H9 (cell line): ENCODE measurements around the gene TBC1D22A. TPM values are rescaled to one million over a fixed set of nuclear protein-coding genes. Genes with fewer than 3 reads are reported as not detected.

ENCODE experiments used
- DNase-seq: peaks from one replicate; pipeline ENCODE4 v3.0.0-alpha.2; 2017
- H2AFZ ChIP-seq: one replicate; pipeline ENCODE4 v1.6.1; 2013; ENCODE audit warnings: mild to moderate bottlenecking, low read length, control low read depth, moderate library complexity
- H2AK5ac ChIP-seq: 2 replicates; pipeline ENCODE4 v1.6.1; 2013; ENCODE audit warnings: low read length, control low read depth, mixed read lengths; ENCODE audit not compliant: insufficient read length
- H2BK120ac ChIP-seq: one replicate; pipeline ENCODE4 v1.6.1; 2013; ENCODE audit warnings: low read depth, mild to moderate bottlenecking, low read length, control low read depth, inconsistent platforms; ENCODE audit not compliant: poor library complexity, severe bottlenecking
- H2BK12ac ChIP-seq: 2 replicates; pipeline ENCODE4 v1.6.1; 2013; ENCODE audit warnings: low read length, control low read depth, mixed read lengths, low read depth; ENCODE audit not compliant: insufficient read length
- H2BK15ac ChIP-seq: 2 replicates; pipeline ENCODE4 v1.6.1; 2013; ENCODE audit warnings: low read depth, low read length, control low read depth
- H2BK20ac ChIP-seq: one replicate; pipeline ENCODE4 v1.6.1; 2013; ENCODE audit warnings: low read depth, mild to moderate bottlenecking, low read length, control low read depth, inconsistent platforms; ENCODE audit not compliant: poor library complexity, severe bottlenecking
- H2BK5ac ChIP-seq: 2 replicates; pipeline ENCODE4 v1.6.1; 2013; ENCODE audit warnings: low read length, control low read depth, mixed read lengths; ENCODE audit not compliant: insufficient read length
- H3K14ac ChIP-seq: 2 replicates; pipeline ENCODE4 v1.6.1; 2013; ENCODE audit warnings: low read length, control low read depth; ENCODE audit not compliant: insufficient read depth
- H3K18ac ChIP-seq: 2 replicates; pipeline ENCODE4 v1.6.1; 2013; ENCODE audit warnings: low read depth, mild to moderate bottlenecking, mixed read lengths, low read length, control low read depth; ENCODE audit not compliant: insufficient read length
- H3K23ac ChIP-seq: 2 replicates; pipeline ENCODE4 v1.6.1; 2013; ENCODE audit warnings: low read length, control low read depth, mixed read lengths, low read depth; ENCODE audit not compliant: insufficient read length
- H3K23me2 ChIP-seq: 2 replicates; pipeline ENCODE4 v1.6.1; 2013; ENCODE audit warnings: low read depth, mild to moderate bottlenecking, mixed read lengths, low read length, control low read depth; ENCODE audit not compliant: insufficient read length, poor library complexity, severe bottlenecking
- H3K27ac ChIP-seq: 2 replicates; pipeline ENCODE4 v1.5.1; 2013; ENCODE audit warnings: low read length, control low read depth, mixed read lengths, low read depth; ENCODE audit not compliant: insufficient read length
- H3K27me3 ChIP-seq: 2 replicates; pipeline ENCODE4 v1.6.1; 2013; ENCODE audit warnings: low read length, control low read depth, inconsistent platforms; ENCODE audit not compliant: insufficient read depth
- H3K4ac ChIP-seq: 2 replicates; pipeline ENCODE4 v1.6.1; 2013; ENCODE audit warnings: low read depth, mild to moderate bottlenecking, control low read depth, inconsistent platforms, low read length, moderate library complexity
- H3K4me1 ChIP-seq: 2 replicates; pipeline ENCODE4 v1.6.1; 2013; ENCODE audit warnings: low read length, control low read depth, inconsistent platforms; ENCODE audit not compliant: insufficient read depth
- H3K4me2 ChIP-seq: 2 replicates; pipeline ENCODE4 v1.6.1; 2013; ENCODE audit warnings: low read length, control low read depth, mixed read lengths; ENCODE audit not compliant: insufficient read length, insufficient read depth
- H3K56ac ChIP-seq: 2 replicates; pipeline ENCODE4 v1.6.1; 2013; ENCODE audit warnings: low read depth, mild to moderate bottlenecking, mixed read lengths, low read length, control low read depth; ENCODE audit not compliant: insufficient read length
- H3K79me1 ChIP-seq: 2 replicates; pipeline ENCODE4 v1.6.1; 2013; ENCODE audit warnings: low read depth, mild to moderate bottlenecking, moderate library complexity, low read length, control low read depth, inconsistent platforms; ENCODE audit not compliant: insufficient read depth, poor library complexity, severe bottlenecking
- H3K79me2 ChIP-seq: 2 replicates; pipeline ENCODE4 v1.6.1; 2013; ENCODE audit warnings: low read length, control low read depth, inconsistent platforms; ENCODE audit not compliant: insufficient read depth
- H3K9ac ChIP-seq: 2 replicates; pipeline ENCODE4 v1.6.1; 2013; ENCODE audit warnings: low read length, control low read depth, mixed read lengths; ENCODE audit not compliant: insufficient read length; ENCODE audit errors: extremely low read depth
- H3K9me3 ChIP-seq: one replicate; pipeline ENCODE4 v1.6.1; 2013; ENCODE audit warnings: low read depth, low read length, inconsistent platforms; ENCODE audit not compliant: control insufficient read depth
- H3T11ph ChIP-seq: one replicate; pipeline ENCODE4 v1.6.1; 2013; ENCODE audit warnings: mild to moderate bottlenecking, low read length, control low read depth, inconsistent platforms
- H4K20me1 ChIP-seq: one replicate; pipeline ENCODE4 v1.6.1; 2013; ENCODE audit not compliant: control insufficient read depth, insufficient read length, insufficient read depth
- H4K5ac ChIP-seq: 2 replicates; pipeline ENCODE4 v1.6.1; 2013; ENCODE audit warnings: low read depth, mild to moderate bottlenecking, mixed read lengths, low read length, control low read depth; ENCODE audit not compliant: insufficient read length
- H4K8ac ChIP-seq: replicated peaks from 2 replicates; pipeline ENCODE4 v1.6.1; 2013; ENCODE audit warnings: low read length, control low read depth, mixed read lengths, low read depth; ENCODE audit not compliant: insufficient read length
- H4K91ac ChIP-seq: 2 replicates; pipeline ENCODE4 v1.6.1; 2013; ENCODE audit warnings: low read depth, mild to moderate bottlenecking, moderate library complexity, mixed read lengths, low read length, control low read depth; ENCODE audit not compliant: insufficient read length
- H3K27ac Mint-ChIP-seq, 3 experiments: 2 replicates in 2 of 3; 3 replicates in 1 of 3; pipeline ENCODE4 v1.8.0; 2020 to 2021; ENCODE audit warnings: mixed read lengths in 3 of 3, mild to moderate bottlenecking in 1 of 3, moderate library complexity in 1 of 3
- H3K27me3 Mint-ChIP-seq: 2 replicates; pipeline ENCODE4 v1.8.0; 2021; ENCODE audit warnings: low read depth, mild to moderate bottlenecking, moderate library complexity, mixed read lengths
- H3K36me3 Mint-ChIP-seq, 3 experiments: 2 replicates in 2 of 3; 3 replicates in 1 of 3; pipeline ENCODE4 v1.8.0; 2020 to 2021; ENCODE audit warnings: low read depth in 3 of 3, mixed read lengths in 3 of 3; ENCODE audit not compliant: insufficient read depth in 1 of 3
- H3K4me1 Mint-ChIP-seq, 2 experiments: 2 replicates each; pipeline ENCODE4 v1.8.0; 2020; ENCODE audit warnings: mixed read lengths in 2 of 2
- H3K4me3 Mint-ChIP-seq, 2 experiments: 2 replicates in 1 of 2; 3 replicates in 1 of 2; pipeline ENCODE4 v1.8.0; 2020 to 2021; ENCODE audit warnings: mild to moderate bottlenecking in 2 of 2, mixed read lengths in 2 of 2, moderate library complexity in 1 of 2
- H3K9me3 Mint-ChIP-seq, 2 experiments: 2 replicates in 1 of 2; 3 replicates in 1 of 2; pipeline ENCODE4 v1.8.0; 2020; ENCODE audit warnings: mild to moderate bottlenecking in 2 of 2, mixed read lengths in 2 of 2, moderate library complexity in 1 of 2
- CTCF ChIP-seq: fragments of 200-600 bp; sonication (generic); conservative IDR thresholded peaks from 3 replicates; pipeline ENCODE4 v1.8.0; 2021; ENCODE audit warnings: antibody characterized with exemption, mild to moderate bottlenecking
- WGBS: extraction: QIAGEN DNeasy Blood & Tissue Kit; methylation state at CpG from one replicate; pipeline ENCODE4 v1.1.7; 2013; ENCODE audit warnings: missing lambda C conversion rate, low lambda C conversion rate, mixed read lengths; ENCODE audit not compliant: insufficient read length; ENCODE audit errors: extremely low coverage; 5-methylcytosine and 5-hydroxymethylcytosine counted together
- total RNA-seq: library from RNA; stranded (reverse); gene quantifications from 2 replicates; pipeline ENCODE4 v1.2.1, GENCODE V29; 2021

Gene TBC1D22A
- total RNA-seq, 1 experiment from 2014 or later: 20.8 TPM

- peaks cover 3 to 15% (median 7%) of the 10 kb centered on the region in 3 experiments; a peak in 5 of 7 replicates for H3K36me3 Mint-ChIP-seq
- no peak overlapping the region for H4K5ac ChIP-seq
- no peaks in the 10 kb centered on the region for H3K27me3 ChIP-seq
- H2BK20ac ChIP-seq: no peak overlapping the region
- no peak overlapping the region for H4K91ac ChIP-seq
- H2BK12ac ChIP-seq: no peak overlapping the region
- H2AFZ ChIP-seq: no peak overlapping the region
- no peak overlapping the region for H3K23ac ChIP-seq
- no CpG with 5 or more reads among the region's 3 CpGs for WGBS
- no peak for DNase-seq
- no peak overlapping the region for H3K27ac ChIP-seq
- H3K79me1 ChIP-seq: no peaks in the 10 kb centered on the region
- no peak overlapping the region for H2AK5ac ChIP-seq
- H3K27ac Mint-ChIP-seq: no peak overlapping the region
- H3K4me1 Mint-ChIP-seq: peaks cover 14 to 18% of the 10 kb centered on the region in 2 experiments
- H3K14ac ChIP-seq: no peak overlapping the region
- no peaks in the 10 kb centered on the region for H3K9me3 Mint-ChIP-seq
- no peak overlapping the region for H3K56ac ChIP-seq
- no peaks in the 10 kb centered on the region for H3K9me3 ChIP-seq
- H3K4me2 ChIP-seq: no peak overlapping the region
- no peak overlapping the region for H3K18ac ChIP-seq
- no peak overlapping the region for H2BK120ac ChIP-seq
- H2BK15ac ChIP-seq: no peak overlapping the region
- H3K27me3 Mint-ChIP-seq: no peaks in the 10 kb centered on the region
- TF ChIP-seq CTCF: no peak
- no peaks in the 10 kb centered on the region for H3K4me1 ChIP-seq
- no peak overlapping the region for H3K4me3 Mint-ChIP-seq
- H3K23me2 ChIP-seq: no peaks in the 10 kb centered on the region
- H3K9ac ChIP-seq: no peak overlapping the region
- no peak overlapping the region for H3T11ph ChIP-seq
- H3K79me2 ChIP-seq: no peaks in the 10 kb centered on the region; the same call in 1 of the 2 replicates
- H3K4ac ChIP-seq: no peak overlapping the region
- no peak overlapping the region for H2BK5ac ChIP-seq
- H4K8ac ChIP-seq: no peak overlapping the region
- H4K20me1 ChIP-seq: no peaks in the 10 kb centered on the region
Observed at GRCh38 chr22:46980392-46980791, 217.9 kb downstream of the TBC1D22A start.
